GM23338 (cell line): ENCODE measurements around the gene MED27. TPM values are rescaled to one million over a fixed set of nuclear protein-coding genes. Genes with fewer than 3 reads are reported as not detected.

Experiments used
- ATAC-seq: fragments of 200-7000 bp; cut with Tn5 transposase; 3 replicates; pipeline ENCODE4 v1.9.1; 2020
- DNase-seq: peaks from one replicate; pipeline ENCODE4 v3.0.0-alpha.2; 2015; ENCODE audit warnings: low spot score
- H2AFZ ChIP-seq: fragments of 200-600 bp; sonication (generic); 2 replicates; pipeline ENCODE4 v1.8.0; 2016; ENCODE audit warnings: antibody characterized with exemption, mild to moderate bottlenecking, moderate library complexity
- H3F3A ChIP-seq: fragments of 200-600 bp; sonication (generic); replicated peaks from 2 replicates; pipeline ENCODE4 v1.8.0; 2017; ENCODE audit warnings: antibody characterized with exemption, mixed run types, low read depth
- H3K27ac ChIP-seq: fragments of 200-600 bp; sonication (generic); 2 replicates; pipeline ENCODE4 v1.6.1; 2016; ENCODE audit warnings: low read depth
- H3K27me3 ChIP-seq: fragments of 200-600 bp; sonication (generic); 2 replicates; pipeline ENCODE4 v1.8.0; 2016; ENCODE audit warnings: mild to moderate bottlenecking, mixed run types, moderate library complexity; ENCODE audit not compliant: insufficient read depth
- H3K36me3 ChIP-seq: fragments of 200-600 bp; sonication (generic); 2 replicates; pipeline ENCODE4 v1.8.0; 2016; ENCODE audit warnings: mild to moderate bottlenecking; ENCODE audit not compliant: insufficient read depth
- H3K4me1 ChIP-seq: fragments of 200-600 bp; sonication (generic); 2 replicates; pipeline ENCODE4 v1.8.0; 2016; ENCODE audit warnings: mild to moderate bottlenecking, moderate library complexity; ENCODE audit not compliant: insufficient read depth
- H3K4me2 ChIP-seq: fragments of 200-600 bp; sonication (generic); 2 replicates; pipeline ENCODE4 v1.7.1; 2017; ENCODE audit warnings: mixed run types
- H3K4me3 ChIP-seq: fragments of 200-600 bp; sonication (generic); 2 replicates; pipeline ENCODE4 v1.6.1; 2016; ENCODE audit warnings: mixed run types
- H3K79me2 ChIP-seq: fragments of 200-600 bp; sonication (generic); replicated peaks from 2 replicates; pipeline ENCODE4 v1.8.0; 2017; ENCODE audit warnings: mild to moderate bottlenecking; ENCODE audit not compliant: insufficient read depth
- H3K9me2 ChIP-seq: fragments of 200-600 bp; sonication (generic); 2 replicates; pipeline ENCODE4 v1.8.0; 2017; ENCODE audit not compliant: insufficient read depth
- H4K20me1 ChIP-seq: fragments of 200-600 bp; sonication (generic); replicated peaks from 2 replicates; pipeline ENCODE4 v1.8.0; 2017; ENCODE audit warnings: mild to moderate bottlenecking; ENCODE audit not compliant: insufficient read depth
- H3K27ac Mint-ChIP-seq: 2 replicates; pipeline ENCODE4 v1.8.0; 2020; ENCODE audit warnings: inconsistent platforms, mild to moderate bottlenecking, moderate library complexity, mixed read lengths
- H3K27me3 Mint-ChIP-seq: 3 replicates; pipeline ENCODE4 v1.8.0; 2022; ENCODE audit warnings: low read depth, mild to moderate bottlenecking, moderate library complexity, mixed read lengths, inconsistent platforms; ENCODE audit not compliant: insufficient read depth, poor library complexity
- H3K36me3 Mint-ChIP-seq: 3 replicates; pipeline ENCODE4 v1.8.0; 2021; ENCODE audit warnings: low read depth, mild to moderate bottlenecking, inconsistent platforms, moderate library complexity, mixed read lengths
- H3K4me1 Mint-ChIP-seq: 3 replicates; pipeline ENCODE4 v1.8.0; 2020; ENCODE audit warnings: mild to moderate bottlenecking, inconsistent platforms, mixed read lengths
- H3K4me3 Mint-ChIP-seq: 3 replicates; pipeline ENCODE4 v1.8.0; 2021; ENCODE audit warnings: moderate library complexity, mild to moderate bottlenecking, inconsistent platforms, mixed read lengths
- H3K9me3 Mint-ChIP-seq: 3 replicates; pipeline ENCODE4 v1.8.0; 2020; ENCODE audit warnings: moderate library complexity, mild to moderate bottlenecking, inconsistent platforms, mixed read lengths
- CREB1 ChIP-seq: fragments of 250-450 bp; sonication (Bioruptor Pico); IDR thresholded peaks from 2 replicates; pipeline ENCODE4 v1.5.0; 2020; ENCODE audit warnings: low read depth, mild to moderate bottlenecking, moderate library complexity
- EZH2phosphoT487 ChIP-seq: fragments of 200-600 bp; sonication (generic); IDR thresholded peaks from one replicate; pipeline ENCODE4 v1.8.1; 2018; ENCODE audit warnings: antibody characterized with exemption; ENCODE audit not compliant: unreplicated experiment
- JUNB ChIP-seq: IDR thresholded peaks from one replicate; pipeline ENCODE4 v1.6.1; 2016; ENCODE audit warnings: antibody characterized with exemption; ENCODE audit not compliant: unreplicated experiment
- POLR2AphosphoS5 ChIP-seq: IDR thresholded peaks from 2 replicates; pipeline ENCODE4 v1.6.1; 2016; ENCODE audit warnings: antibody characterized with exemption, low read depth
- STAT1 ChIP-seq: IDR thresholded peaks from one replicate; pipeline ENCODE4 v1.6.1; 2016; ENCODE audit warnings: antibody characterized with exemption; ENCODE audit not compliant: unreplicated experiment
- ZNF114 ChIP-seq: fragments of 250-450 bp; sonication (Bioruptor Pico); IDR thresholded peaks from 2 replicates; pipeline ENCODE4 v1.5.0; 2020; ENCODE audit warnings: mild to moderate bottlenecking, moderate library complexity
- polyA plus RNA-seq: library from polyadenylated mRNA; unstranded; fragments of >200 nt; fragmentation: Nextera tagmentation; extraction: Ambion mirVana; gene quantifications from 2 replicates; pipeline ENCODE4 v1.2.1, GENCODE V29; 2016
- total RNA-seq: library from RNA; depleted of rRNA; stranded (reverse); fragments of >200 nt; shearing (Covaris generic); gene quantifications from 2 replicates; pipeline ENCODE4 v1.2.3, GENCODE V29; 2014
- TF ChIP-seq, protein P1 (sequence below): fragments of 250-450 bp; sonication (Bioruptor Pico); IDR thresholded peaks from 2 replicates; pipeline ENCODE4 v1.5.0; 2020; ENCODE audit warnings: mild to moderate bottlenecking, moderate library complexity
- TF ChIP-seq, protein P2 (sequence below): IDR thresholded peaks from one replicate; pipeline ENCODE4 v1.6.1; 2018; ENCODE audit warnings: antibody characterized with exemption; ENCODE audit not compliant: unreplicated experiment
- TF ChIP-seq, protein P3 (sequence below), 2 experiments: fragments of 200-600 bp in 1 of 2; sonication (generic) in 1 of 2; conservative IDR thresholded peaks; 2 replicates each; pipeline versions ENCODE4 v1.5.1 to v1.6.1; 2016 to 2017; ENCODE audit warnings: antibody characterized with exemption in 2 of 2, low read depth in 2 of 2, mild to moderate bottlenecking in 2 of 2, moderate library complexity in 1 of 2

MED27 gene
- total and polyA plus RNA-seq, 2 experiments from 2014 or later, result 30.6 to 35.0 TPM

DNA sequence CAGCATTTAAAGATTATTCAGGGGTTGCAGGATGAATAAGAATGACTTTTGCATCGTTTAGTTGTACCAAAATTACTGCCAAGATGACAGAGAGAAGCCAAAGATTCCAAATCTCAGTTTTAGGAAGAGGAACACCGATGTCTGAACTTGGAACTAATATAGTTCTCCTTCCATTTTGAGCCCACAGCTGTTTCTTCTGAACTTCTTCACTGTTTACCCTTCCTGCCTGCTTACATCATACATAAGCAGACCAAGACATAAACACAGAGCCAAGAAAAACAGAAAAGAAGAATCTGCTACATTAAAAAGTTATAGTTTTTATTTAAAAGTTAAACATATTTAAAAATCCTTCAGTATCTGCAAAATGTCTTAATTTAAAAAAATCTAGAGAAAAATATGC is 192.8 kb downstream of the MED27 start (continued):
- TF ChIP-seq, protein P1, sequence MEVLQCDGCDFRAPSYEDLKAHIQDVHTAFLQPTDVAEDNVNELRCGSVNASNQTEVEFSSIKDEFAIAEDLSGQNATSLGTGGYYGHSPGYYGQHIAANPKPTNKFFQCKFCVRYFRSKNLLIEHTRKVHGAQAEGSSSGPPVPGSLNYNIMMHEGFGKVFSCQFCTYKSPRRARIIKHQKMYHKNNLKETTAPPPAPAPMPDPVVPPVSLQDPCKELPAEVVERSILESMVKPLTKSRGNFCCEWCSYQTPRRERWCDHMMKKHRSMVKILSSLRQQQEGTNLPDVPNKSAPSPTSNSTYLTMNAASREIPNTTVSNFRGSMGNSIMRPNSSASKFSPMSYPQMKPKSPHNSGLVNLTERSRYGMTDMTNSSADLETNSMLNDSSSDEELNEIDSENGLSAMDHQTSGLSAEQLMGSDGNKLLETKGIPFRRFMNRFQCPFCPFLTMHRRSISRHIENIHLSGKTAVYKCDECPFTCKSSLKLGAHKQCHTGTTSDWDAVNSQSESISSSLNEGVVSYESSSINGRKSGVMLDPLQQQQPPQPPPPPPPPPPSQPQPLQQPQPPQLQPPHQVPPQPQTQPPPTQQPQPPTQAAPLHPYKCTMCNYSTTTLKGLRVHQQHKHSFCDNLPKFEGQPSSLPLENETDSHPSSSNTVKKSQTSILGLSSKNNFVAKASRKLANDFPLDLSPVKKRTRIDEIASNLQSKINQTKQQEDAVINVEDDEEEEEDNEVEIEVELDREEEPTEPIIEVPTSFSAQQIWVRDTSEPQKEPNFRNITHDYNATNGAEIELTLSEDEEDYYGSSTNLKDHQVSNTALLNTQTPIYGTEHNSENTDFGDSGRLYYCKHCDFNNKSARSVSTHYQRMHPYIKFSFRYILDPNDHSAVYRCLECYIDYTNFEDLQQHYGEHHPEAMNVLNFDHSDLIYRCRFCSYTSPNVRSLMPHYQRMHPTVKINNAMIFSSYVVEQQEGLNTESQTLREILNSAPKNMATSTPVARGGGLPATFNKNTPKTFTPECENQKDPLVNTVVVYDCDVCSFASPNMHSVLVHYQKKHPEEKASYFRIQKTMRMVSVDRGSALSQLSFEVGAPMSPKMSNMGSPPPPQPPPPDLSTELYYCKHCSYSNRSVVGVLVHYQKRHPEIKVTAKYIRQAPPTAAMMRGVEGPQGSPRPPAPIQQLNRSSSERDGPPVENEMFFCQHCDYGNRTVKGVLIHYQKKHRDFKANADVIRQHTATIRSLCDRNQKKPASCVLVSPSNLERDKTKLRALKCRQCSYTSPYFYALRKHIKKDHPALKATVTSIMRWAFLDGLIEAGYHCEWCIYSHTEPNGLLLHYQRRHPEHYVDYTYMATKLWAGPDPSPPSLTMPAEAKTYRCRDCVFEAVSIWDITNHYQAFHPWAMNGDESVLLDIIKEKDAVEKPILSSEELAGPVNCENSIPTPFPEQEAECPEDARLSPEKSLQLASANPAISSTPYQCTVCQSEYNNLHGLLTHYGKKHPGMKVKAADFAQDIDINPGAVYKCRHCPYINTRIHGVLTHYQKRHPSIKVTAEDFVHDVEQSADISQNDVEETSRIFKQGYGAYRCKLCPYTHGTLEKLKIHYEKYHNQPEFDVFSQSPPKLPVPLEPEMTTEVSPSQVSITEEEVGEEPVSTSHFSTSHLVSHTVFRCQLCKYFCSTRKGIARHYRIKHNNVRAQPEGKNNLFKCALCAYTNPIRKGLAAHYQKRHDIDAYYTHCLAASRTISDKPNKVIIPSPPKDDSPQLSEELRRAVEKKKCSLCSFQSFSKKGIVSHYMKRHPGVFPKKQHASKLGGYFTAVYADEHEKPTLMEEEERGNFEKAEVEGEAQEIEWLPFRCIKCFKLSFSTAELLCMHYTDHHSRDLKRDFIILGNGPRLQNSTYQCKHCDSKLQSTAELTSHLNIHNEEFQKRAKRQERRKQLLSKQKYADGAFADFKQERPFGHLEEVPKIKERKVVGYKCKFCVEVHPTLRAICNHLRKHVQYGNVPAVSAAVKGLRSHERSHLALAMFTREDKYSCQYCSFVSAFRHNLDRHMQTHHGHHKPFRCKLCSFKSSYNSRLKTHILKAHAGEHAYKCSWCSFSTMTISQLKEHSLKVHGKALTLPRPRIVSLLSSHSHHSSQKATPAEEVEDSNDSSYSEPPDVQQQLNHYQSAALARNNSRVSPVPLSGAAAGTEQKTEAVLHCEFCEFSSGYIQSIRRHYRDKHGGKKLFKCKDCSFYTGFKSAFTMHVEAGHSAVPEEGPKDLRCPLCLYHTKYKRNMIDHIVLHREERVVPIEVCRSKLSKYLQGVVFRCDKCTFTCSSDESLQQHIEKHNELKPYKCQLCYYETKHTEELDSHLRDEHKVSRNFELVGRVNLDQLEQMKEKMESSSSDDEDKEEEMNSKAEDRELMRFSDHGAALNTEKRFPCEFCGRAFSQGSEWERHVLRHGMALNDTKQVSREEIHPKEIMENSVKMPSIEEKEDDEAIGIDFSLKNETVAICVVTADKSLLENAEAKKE (CRISPR knock-in tag), result no peak

GRCh38 chr9:131885144-131885609 is 194.5 kb downstream of the MED27 start:
- H3K4me1 ChIP-seq, result peaks cover 55% of the 10 kb centered on the region
- no peaks in the 10 kb centered on the region for H3K9me2 ChIP-seq
- H3K27ac ChIP-seq, result no peak overlapping the region
- no peak for DNase-seq
- no peaks in the 10 kb centered on the region for H3K36me3 ChIP-seq
- no peaks in the 10 kb centered on the region; the same call in 1 of the 2 replicates for H4K20me1 ChIP-seq
- no peak overlapping the region for H3K4me3 ChIP-seq
- H3K79me2 ChIP-seq, result no peaks in the 10 kb centered on the region
- H2AFZ ChIP-seq, result no peak overlapping the region
- no peak overlapping the region for H3K4me2 ChIP-seq
- Mint-ChIP-seq H3K4me1 (peaks cover 49% of the 10 kb centered on the region), H3K27me3 (peaks cover 7% of the 10 kb centered on the region), H3K4me3 (no peak overlapping the region), H3K27ac (no peak overlapping the region), H3K36me3 (no peaks in the 10 kb centered on the region), H3K9me3 (no peaks in the 10 kb centered on the region)
- no peak for ATAC-seq
- H3K27me3 ChIP-seq, result no peaks in the 10 kb centered on the region
- peaks cover 6% of the 10 kb centered on the region; the same call in 1 of the 2 replicates for H3F3A ChIP-seq
- no peak for TF ChIP-seq CREB1
- TF ChIP-seq, protein P2, sequence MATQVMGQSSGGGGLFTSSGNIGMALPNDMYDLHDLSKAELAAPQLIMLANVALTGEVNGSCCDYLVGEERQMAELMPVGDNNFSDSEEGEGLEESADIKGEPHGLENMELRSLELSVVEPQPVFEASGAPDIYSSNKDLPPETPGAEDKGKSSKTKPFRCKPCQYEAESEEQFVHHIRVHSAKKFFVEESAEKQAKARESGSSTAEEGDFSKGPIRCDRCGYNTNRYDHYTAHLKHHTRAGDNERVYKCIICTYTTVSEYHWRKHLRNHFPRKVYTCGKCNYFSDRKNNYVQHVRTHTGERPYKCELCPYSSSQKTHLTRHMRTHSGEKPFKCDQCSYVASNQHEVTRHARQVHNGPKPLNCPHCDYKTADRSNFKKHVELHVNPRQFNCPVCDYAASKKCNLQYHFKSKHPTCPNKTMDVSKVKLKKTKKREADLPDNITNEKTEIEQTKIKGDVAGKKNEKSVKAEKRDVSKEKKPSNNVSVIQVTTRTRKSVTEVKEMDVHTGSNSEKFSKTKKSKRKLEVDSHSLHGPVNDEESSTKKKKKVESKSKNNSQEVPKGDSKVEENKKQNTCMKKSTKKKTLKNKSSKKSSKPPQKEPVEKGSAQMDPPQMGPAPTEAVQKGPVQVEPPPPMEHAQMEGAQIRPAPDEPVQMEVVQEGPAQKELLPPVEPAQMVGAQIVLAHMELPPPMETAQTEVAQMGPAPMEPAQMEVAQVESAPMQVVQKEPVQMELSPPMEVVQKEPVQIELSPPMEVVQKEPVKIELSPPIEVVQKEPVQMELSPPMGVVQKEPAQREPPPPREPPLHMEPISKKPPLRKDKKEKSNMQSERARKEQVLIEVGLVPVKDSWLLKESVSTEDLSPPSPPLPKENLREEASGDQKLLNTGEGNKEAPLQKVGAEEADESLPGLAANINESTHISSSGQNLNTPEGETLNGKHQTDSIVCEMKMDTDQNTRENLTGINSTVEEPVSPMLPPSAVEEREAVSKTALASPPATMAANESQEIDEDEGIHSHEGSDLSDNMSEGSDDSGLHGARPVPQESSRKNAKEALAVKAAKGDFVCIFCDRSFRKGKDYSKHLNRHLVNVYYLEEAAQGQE, result no peak
- TF ChIP-seq JUNB, result no peak
- TF ChIP-seq EZH2phosphoT487, result no peak
- TF ChIP-seq, protein P3, sequence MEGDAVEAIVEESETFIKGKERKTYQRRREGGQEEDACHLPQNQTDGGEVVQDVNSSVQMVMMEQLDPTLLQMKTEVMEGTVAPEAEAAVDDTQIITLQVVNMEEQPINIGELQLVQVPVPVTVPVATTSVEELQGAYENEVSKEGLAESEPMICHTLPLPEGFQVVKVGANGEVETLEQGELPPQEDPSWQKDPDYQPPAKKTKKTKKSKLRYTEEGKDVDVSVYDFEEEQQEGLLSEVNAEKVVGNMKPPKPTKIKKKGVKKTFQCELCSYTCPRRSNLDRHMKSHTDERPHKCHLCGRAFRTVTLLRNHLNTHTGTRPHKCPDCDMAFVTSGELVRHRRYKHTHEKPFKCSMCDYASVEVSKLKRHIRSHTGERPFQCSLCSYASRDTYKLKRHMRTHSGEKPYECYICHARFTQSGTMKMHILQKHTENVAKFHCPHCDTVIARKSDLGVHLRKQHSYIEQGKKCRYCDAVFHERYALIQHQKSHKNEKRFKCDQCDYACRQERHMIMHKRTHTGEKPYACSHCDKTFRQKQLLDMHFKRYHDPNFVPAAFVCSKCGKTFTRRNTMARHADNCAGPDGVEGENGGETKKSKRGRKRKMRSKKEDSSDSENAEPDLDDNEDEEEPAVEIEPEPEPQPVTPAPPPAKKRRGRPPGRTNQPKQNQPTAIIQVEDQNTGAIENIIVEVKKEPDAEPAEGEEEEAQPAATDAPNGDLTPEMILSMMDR (conservative IDR thresholded peaks at IDR 0.05; ENCODE audit: low read depth in 2 of 2), result no peak
- TF ChIP-seq POLR2AphosphoS5, result no peak
- TF ChIP-seq ZNF114 (CRISPR knock-in tag), result no peak
- TF ChIP-seq STAT1, result no peak
